Measurements from ENCODE around the gene DES. TPM values are rescaled to one million over a fixed set of nuclear protein-coding genes. Genes with fewer than 3 reads are reported as not detected.

DES gene
- total and polyA plus RNA-seq, 8 donors, result 0.75 to 101 (median 3.6) TPM

- no peak for FAIRE-seq
- ATAC-seq, result no peak
- no peak for DNase-seq
- Histone ChIP-seq H3K9me3 (no peaks in the 10 kb centered on the region), H3K36me3 (peaks cover 3 to 21% (median 8%) of the 10 kb centered on the region in 3 donors), H3K27me3 (no peaks in the 10 kb centered on the region), H3K27ac (no peak overlapping the region), H3K4me3 (no peak overlapping the region), H3K4me1 (no peaks in the 10 kb centered on the region)
- intact Hi-C loops (cut with DNase I), result no loop called here
- TF ChIP-seq CTCF (IDR thresholded peaks at IDR 0.05), result no peak
These were observed 37.3 kb upstream of the DES start for GRCh38 chr2:219380926-219381325.

GRCh38 chr2:219381448-219381847 is 36.7 kb upstream of the DES start:
- Histone ChIP-seq H3K9me3 (no peaks in the 10 kb centered on the region), H3K27ac (no peak overlapping the region), H3K27me3 (no peaks in the 10 kb centered on the region), H3K36me3 (peaks cover 3 to 25% (median 13%) of the 10 kb centered on the region in 3 donors), H3K4me1 (no peaks in the 10 kb centered on the region), H3K4me3 (no peak overlapping the region)
- no peak for FAIRE-seq
- DNase-seq, result no peak
- WGBS, 2 donors, result 84 to 87% methylated on average over 9 of the region's 9 CpGs
- intact Hi-C loops (cut with DNase I), result no loop called here
- TF ChIP-seq CTCF (IDR thresholded peaks at IDR 0.05), result no peak
- no peak for ATAC-seq

DNA sequence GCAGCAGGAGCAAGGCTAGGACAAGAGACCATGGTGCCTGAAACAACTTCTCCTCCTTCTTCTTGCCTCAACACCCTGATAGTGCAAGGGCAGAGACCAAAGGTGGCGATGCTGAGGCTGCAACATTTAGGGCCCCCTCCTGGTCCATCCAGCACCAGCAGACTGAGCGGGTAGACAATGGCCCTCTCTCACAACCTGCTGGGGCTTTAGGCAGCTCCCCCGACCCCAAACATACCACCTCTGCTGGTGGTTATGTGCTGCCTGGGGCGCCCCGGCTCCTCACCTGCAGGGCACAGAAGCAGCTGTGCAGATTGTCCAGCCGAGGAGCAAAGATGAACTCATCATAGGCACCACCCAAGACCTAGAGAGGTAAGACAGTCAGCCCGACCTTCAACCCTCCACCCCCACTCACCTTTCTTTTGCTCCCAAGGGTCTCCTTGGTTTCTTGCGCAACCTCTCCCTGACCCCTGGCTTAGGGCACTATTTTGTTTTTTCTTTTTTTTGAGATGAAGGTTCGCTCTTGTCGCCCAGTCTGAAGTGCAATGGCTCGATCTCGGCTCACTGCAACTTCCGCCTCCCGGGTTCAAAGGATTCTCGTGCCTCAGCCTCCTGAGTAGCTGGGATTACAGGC is 34.0 kb upstream of the DES start:
- H3K27me3 ChIP-seq, result no peaks in the 10 kb centered on the region
- H3K9me3 ChIP-seq, result no peaks in the 10 kb centered on the region
- H3K4me1 ChIP-seq, result peaks cover 0 to 3% (median 0%) of the 10 kb centered on the region in 3 donors
- FAIRE-seq (no peak), ATAC-seq (no peak), DNase-seq (no peak)
- intact Hi-C loops (cut with DNase I), result no loop called here
- no peak overlapping the region for H3K4me3 ChIP-seq
- TF ChIP-seq CTCF (IDR thresholded peaks at IDR 0.05), result no peak
- peaks cover 3 to 25% (median 13%) of the 10 kb centered on the region in 3 donors for H3K36me3 ChIP-seq
- 87 to 90% methylated on average over 15 of the region's 15 CpGs for WGBS, 2 donors
- H3K27ac ChIP-seq, result no peak overlapping the region

DNA sequence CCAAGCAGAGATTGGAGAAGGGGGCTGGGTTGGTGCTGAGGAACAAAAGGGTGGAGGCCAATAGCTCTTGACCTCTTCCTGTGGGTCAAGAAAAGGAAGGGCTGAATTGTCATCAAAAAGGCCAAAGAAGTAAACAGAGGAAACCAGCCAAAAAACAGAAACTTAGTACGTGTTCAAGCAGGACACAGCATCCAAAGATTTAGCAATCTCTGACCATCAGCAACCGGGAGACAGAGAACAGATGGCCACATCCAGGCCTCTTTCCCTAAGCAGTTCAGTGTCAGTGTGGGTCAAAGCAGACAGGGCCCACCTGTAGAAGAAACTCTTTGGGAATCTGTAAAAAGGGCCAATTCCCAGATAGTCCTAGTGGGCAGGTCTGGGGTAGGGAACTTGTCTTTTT is 33.3 kb upstream of the DES start:
- no peak for FAIRE-seq
- no peak overlapping the region for H3K27ac ChIP-seq

More for the DNA sequence above, 33.3 kb upstream of the DES start:
- WGBS, 2 donors, result 81 to 86% methylated on average over 2 of the region's 2 CpGs
- ATAC-seq (no peak), DNase-seq (no peak)
- intact Hi-C loops (cut with DNase I), result no loop called here
- no peak for TF ChIP-seq CTCF (IDR thresholded peaks at IDR 0.05)
- Histone ChIP-seq H3K9me3 (no peaks in the 10 kb centered on the region), H3K4me1 (peaks cover 0 to 3% (median 0%) of the 10 kb centered on the region in 3 donors), H3K27me3 (no peaks in the 10 kb centered on the region), H3K36me3 (peaks cover 3 to 25% (median 13%) of the 10 kb centered on the region in 3 donors), H3K4me3 (no peak overlapping the region)

All from pancreas (tissue), 10 donors.